HG03571 (cell line): ENCODE measurements around the gene BLOC1S3.
"Not testable (repeated sequence)": the region's sequence is repeated elsewhere in the genome, so short reads cannot be mapped to it uniquely, and the experiment has no call there.

Experiments
- ATAC-seq: cut with Tn5 transposase; IDR thresholded peaks from one replicate; pipeline ENCODE4 v1.9.1; 2021; ENCODE audit not compliant: unreplicated experiment

BLOC1S3 gene

GRCh38 chr19:45218426-45218825 is 39.8 kb downstream of the BLOC1S3 start:
- ATAC-seq = no peak

- ATAC-seq = no peak
These were observed 40.5 kb downstream of the BLOC1S3 start for GRCh38 chr19:45218911-45219743.

GRCh38 chr19:45222724-45223123 is 44.1 kb downstream of the BLOC1S3 start:
- no peak for ATAC-seq

GRCh38 chr19:45223879-45224278 is 45.3 kb downstream of the BLOC1S3 start:
- no peak for ATAC-seq

GRCh38 chr19:45224645-45225044 is 46.1 kb downstream of the BLOC1S3 start:
- ATAC-seq = no peak

- not testable (repeated sequence) for ATAC-seq
These were observed 50.5 kb downstream of the BLOC1S3 start for GRCh38 chr19:45229056-45229455.
